KOPT-K1 (cell line): Measurements from ENCODE around the gene RGL1.
"Not testable (repeated sequence)": the region's sequence is repeated elsewhere in the genome, so short reads cannot be mapped to it uniquely, and the experiment has no call there.

Experiments used
- H3K27ac ChIP-seq: fragments of 200-600 bp; sonication (generic); 2 replicates; pipeline ENCODE4 v1.5.1; 2016; ENCODE audit warnings: antibody characterized with exemption, mild to moderate bottlenecking, low read depth, low read length; ENCODE audit not compliant: poor library complexity, severe bottlenecking
- H3K36me3 ChIP-seq: fragments of 200-600 bp; sonication (generic); 2 replicates; pipeline ENCODE4 v1.5.1; 2017; ENCODE audit warnings: antibody characterized with exemption, mild to moderate bottlenecking, low read length, moderate library complexity; ENCODE audit not compliant: insufficient read depth
- H3K9me3 ChIP-seq: fragments of 200-600 bp; sonication (generic); 2 replicates; pipeline ENCODE4 v1.5.1; 2017; ENCODE audit warnings: antibody characterized with exemption, low read length, mild to moderate bottlenecking; ENCODE audit not compliant: insufficient read depth, poor library complexity, severe bottlenecking

RGL1 gene

GRCh38 chr1:183804916-183805841 is at the start of gene RGL1:
TSS of gene RGL1 (plus strand) at chr1:183805120. CDS start at chr1:183805298, 178 bp downstream.
- Histone ChIP-seq H3K36me3 (no peaks in the 10 kb centered on the region), H3K9me3 (peaks cover 9% of the 10 kb centered on the region), H3K27ac (no peak within 1 kb of the TSS)

GRCh38 chr1:183756326-183756725 is 48.6 kb upstream of the RGL1 start:
- Histone ChIP-seq H3K9me3 (no peaks in the 10 kb centered on the region), H3K27ac (no peak overlapping the region), H3K36me3 (no peaks in the 10 kb centered on the region)

- H3K27ac ChIP-seq: no peak overlapping the region
- H3K9me3 ChIP-seq: no peaks in the 10 kb centered on the region
- no peaks in the 10 kb centered on the region for H3K36me3 ChIP-seq
These were observed 47.9 kb upstream of the RGL1 start for GRCh38 chr1:183757061-183757460.

- H3K9me3 ChIP-seq: peaks cover 2% of the 10 kb centered on the region
- H3K27ac ChIP-seq: no peak overlapping the region
- H3K36me3 ChIP-seq: no peaks in the 10 kb centered on the region
These were observed 46.0 kb upstream of the RGL1 start for GRCh38 chr1:183758913-183759312.

- Histone ChIP-seq H3K27ac (no peak overlapping the region), H3K9me3 (peaks cover 13% of the 10 kb centered on the region), H3K36me3 (no peaks in the 10 kb centered on the region)
These were observed 44.3 kb upstream of the RGL1 start for GRCh38 chr1:183760661-183761060.

- Histone ChIP-seq H3K36me3 (no peaks in the 10 kb centered on the region), H3K27ac (no peak overlapping the region), H3K9me3 (peaks cover 13% of the 10 kb centered on the region)
These were observed 43.0 kb upstream of the RGL1 start for GRCh38 chr1:183761871-183762270.

- H3K27ac ChIP-seq: not testable (repeated sequence)
- H3K9me3 ChIP-seq: peaks cover 13% of the 10 kb centered on the region
These were observed 42.1 kb upstream of the RGL1 start for GRCh38 chr1:183762856-183763255.

GRCh38 chr1:183764981-183765380 is 39.9 kb upstream of the RGL1 start:
- peaks cover 13% of the 10 kb centered on the region for H3K9me3 ChIP-seq
- no peak overlapping the region for H3K27ac ChIP-seq
- no peaks in the 10 kb centered on the region for H3K36me3 ChIP-seq

More at GRCh38 chr1:183762856-183763255, 42.1 kb upstream of the RGL1 start:
- H3K36me3 ChIP-seq: not testable (repeated sequence)

GRCh38 chr1:183769956-183770815 is 34.7 kb upstream of the RGL1 start:
- H3K9me3 ChIP-seq: peaks cover 17% of the 10 kb centered on the region
- H3K36me3 ChIP-seq: no peaks in the 10 kb centered on the region
- H3K27ac ChIP-seq: no peak overlapping the region

GRCh38 chr1:183770816-183771128 is 34.1 kb upstream of the RGL1 start:
- Histone ChIP-seq H3K9me3 (peaks cover 21% of the 10 kb centered on the region), H3K27ac (no peak overlapping the region), H3K36me3 (no peaks in the 10 kb centered on the region)

GRCh38 chr1:183773482-183774274 is 31.2 kb upstream of the RGL1 start:
- peaks cover 21% of the 10 kb centered on the region for H3K9me3 ChIP-seq
- no peaks in the 10 kb centered on the region for H3K36me3 ChIP-seq
- no peak overlapping the region for H3K27ac ChIP-seq

GRCh38 chr1:183774938-183775337 is 30.0 kb upstream of the RGL1 start:
- peaks cover 21% of the 10 kb centered on the region for H3K9me3 ChIP-seq
- H3K36me3 ChIP-seq: no peaks in the 10 kb centered on the region
- no peak overlapping the region for H3K27ac ChIP-seq

GRCh38 chr1:183776731-183777130 is 28.2 kb upstream of the RGL1 start:
- no peak overlapping the region for H3K27ac ChIP-seq
- peaks cover 11% of the 10 kb centered on the region for H3K9me3 ChIP-seq
- no peaks in the 10 kb centered on the region for H3K36me3 ChIP-seq

- no peaks in the 10 kb centered on the region for H3K36me3 ChIP-seq
- no peak overlapping the region for H3K27ac ChIP-seq
These were observed 27.6 kb upstream of the RGL1 start for GRCh38 chr1:183777328-183777727.

GRCh38 chr1:183778045-183778444 is 26.9 kb upstream of the RGL1 start:
- H3K9me3 ChIP-seq: peaks cover 11% of the 10 kb centered on the region
- no peaks in the 10 kb centered on the region for H3K36me3 ChIP-seq
- no peak overlapping the region for H3K27ac ChIP-seq

More at GRCh38 chr1:183777328-183777727, 27.6 kb upstream of the RGL1 start:
- peaks cover 11% of the 10 kb centered on the region for H3K9me3 ChIP-seq
